SIG-M5 (cell line): ENCODE measurements around the gene KIAA1191.

Source experiments
- DNase-seq: peaks from one replicate; lab custom pipeline; 2025; lab: John Stamatoyannopoulos, UW

KIAA1191 gene

GRCh38 chr5:176365351-176366231 is 4.0 kb upstream of the KIAA1191 start, which contains the start of gene ARL10:
Gene ARL10, plus strand, starts transcription at chr5:176365487. Its CDS starts 77 bp downstream, at chr5:176365564.
- no peak for DNase-seq

- no peak for DNase-seq
Measured at GRCh38 chr5:176364765-176365350, 3.3 kb upstream of the KIAA1191 start.

DNA sequence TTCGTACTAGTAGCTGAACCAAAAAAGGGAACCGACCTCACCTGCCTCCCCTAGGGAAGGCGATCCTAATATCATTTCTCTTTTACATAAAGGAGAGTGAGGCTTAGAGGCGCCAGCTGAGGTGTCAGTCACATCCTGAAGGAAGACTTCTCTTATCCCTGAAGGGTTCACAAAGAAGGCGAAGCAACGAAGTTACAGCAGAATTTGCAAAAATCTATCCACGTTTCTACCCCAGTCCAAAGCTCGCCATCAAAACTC is 598 bp upstream of the KIAA1191 start:
- DNase-seq = no peak

- no peak for DNase-seq
Measured at GRCh38 chr5:176360894-176361436, 599 bp downstream of the KIAA1191 start.

GRCh38 chr5:176359658-176360057 is 1.9 kb downstream of the KIAA1191 start:
- no peak for DNase-seq

GRCh38 chr5:176356179-176356566 is 5.4 kb downstream of the KIAA1191 start:
- DNase-seq = no peak

- no peak for DNase-seq
Measured at GRCh38 chr5:176355400-176356178, 6.0 kb downstream of the KIAA1191 start.

DNA sequence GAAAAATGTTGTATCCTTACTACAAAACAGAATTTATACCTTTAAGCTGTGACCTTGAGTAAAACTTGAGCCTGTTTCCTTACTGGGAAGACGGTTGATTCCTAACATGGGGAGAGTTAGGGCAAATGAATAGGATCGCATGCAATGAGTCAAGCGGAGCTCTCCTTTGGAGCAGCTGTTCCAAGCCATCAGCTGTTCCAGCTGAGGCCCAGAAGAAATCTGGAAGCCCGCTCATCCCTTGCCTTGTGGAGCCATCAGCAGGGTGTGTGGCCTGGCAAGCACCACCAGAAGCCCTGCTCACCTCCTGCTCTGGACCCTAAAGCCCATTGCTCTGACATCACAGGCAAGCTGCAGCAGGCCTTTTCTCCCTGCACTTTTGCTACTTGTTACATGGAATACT is 8.0 kb downstream of the KIAA1191 start:
- DNase-seq = no peak

DNA sequence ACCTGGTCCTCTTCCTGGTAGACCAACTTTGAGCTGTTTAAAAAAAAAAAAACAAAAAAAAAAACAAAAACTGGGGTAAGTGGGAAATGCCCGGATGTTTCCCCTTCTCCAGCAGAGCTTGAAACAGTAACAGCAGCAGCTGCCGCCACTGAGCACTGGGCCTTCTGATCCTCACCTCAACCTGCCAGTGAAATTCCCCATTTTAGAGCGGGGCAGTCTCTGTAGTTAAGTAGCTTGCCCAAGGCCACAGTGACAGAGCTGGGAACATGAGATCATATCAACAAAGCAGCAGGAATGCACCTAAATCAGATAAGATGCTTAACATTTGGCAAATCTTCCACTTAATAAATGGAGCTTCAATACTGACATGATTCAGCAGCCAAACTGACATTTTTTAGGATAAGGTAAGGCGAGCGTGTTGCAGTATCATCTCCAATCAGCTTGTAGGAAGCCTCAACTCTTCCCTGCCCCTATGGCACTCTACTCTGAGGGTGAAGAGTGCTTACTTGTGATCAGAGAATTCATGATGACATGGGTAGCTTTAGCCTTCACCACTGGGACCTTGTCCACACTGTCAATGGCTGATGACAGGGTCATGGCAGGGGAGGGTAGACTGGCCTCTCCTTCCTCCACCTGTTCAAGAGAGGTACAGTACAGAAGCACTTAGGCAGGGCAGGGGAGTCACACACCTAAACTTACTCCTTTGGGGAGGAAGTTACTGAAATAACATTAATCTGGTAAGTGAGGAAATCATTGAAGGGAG is 9.3 kb downstream of the KIAA1191 start:
- no peak for DNase-seq

- no peak for DNase-seq
Measured at GRCh38 chr5:176350416-176350815, 11.1 kb downstream of the KIAA1191 start.

DNA sequence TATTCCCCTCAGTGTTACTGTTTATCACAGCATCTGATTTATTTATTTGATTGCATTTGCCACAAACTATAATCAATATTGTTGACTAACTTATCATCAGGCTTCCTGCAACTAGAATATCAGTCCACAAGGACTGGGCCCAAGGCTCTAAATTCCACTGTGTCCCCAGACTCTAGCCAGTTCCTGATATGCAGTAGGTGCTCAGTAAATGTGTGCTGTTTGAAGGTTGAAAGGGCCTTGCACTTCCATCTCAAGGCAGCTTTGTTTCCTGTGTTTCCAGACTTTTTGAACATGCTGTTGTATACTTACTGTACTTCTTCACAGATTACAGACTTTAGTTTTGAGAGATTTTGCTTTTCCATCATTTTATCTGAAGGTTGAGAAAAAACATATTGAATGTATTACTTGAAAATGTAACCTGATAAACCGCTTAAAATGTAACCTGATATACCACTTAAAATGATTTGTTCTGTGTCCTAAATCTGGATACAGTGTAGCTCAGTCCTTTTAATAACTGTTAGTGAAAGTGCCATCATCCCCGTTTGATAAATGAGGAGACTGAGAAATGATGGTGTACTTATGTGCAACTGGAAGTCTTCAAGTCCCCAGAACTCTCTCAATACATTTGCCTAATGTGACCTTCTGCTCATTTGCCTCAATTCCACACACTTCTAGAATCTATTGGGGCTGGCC is 18.7 kb downstream of the KIAA1191 start:
- DNase-seq = no peak

DNA sequence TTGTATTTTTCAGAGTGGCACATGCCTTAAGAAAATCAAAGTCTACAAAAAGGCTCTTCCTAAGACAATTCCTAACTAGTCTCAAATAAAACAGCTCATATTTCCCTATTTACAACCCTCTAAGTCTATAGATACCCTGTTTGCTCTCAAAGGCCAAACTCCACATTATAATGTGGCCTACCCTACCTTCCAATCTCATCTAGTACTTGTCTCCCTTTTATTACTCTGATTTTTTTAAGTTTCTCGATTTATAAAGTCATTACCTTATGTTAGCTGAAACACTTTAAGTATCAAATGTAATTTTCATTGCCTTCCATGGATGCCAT is 19.4 kb downstream of the KIAA1191 start:
- DNase-seq = no peak

DNA sequence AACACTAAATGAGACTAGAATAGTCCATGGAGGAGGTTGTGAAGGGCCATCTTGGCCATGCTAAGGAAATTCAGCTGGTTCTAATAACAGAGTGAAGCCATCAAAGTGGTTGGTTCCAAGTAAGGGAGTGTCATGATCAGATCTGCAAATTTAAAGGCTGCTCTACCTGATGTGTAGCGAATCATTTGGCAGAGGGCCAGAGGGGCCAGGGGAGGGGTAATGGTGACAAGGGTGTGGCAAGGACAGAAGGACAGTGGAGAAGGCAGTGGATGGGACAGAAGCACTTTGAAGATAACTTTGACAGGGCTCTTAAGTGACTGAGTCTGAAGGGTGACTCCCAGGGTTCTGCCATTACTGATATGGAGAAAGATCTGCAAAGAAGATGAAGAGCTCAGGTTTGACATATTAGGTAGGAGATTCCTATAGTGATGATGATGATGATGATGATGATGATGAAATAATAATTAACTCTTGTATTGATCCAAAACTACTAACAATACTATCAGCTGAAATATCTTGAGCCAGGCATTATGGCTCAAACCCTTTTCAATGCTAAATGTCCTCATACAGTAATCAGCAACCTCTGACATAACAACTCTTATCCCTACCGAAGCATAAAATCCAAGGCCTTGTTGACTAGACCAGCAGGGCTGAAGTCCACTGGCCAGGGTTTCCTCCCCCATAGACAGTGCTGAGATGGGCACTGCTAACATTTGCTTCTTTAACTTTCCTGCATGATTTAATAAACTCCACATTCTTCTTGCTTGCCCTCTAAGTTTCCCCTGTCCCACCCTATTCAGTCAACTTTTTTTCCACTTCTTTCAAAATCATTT is 20.0 kb downstream of the KIAA1191 start:
- no peak for DNase-seq

DNA sequence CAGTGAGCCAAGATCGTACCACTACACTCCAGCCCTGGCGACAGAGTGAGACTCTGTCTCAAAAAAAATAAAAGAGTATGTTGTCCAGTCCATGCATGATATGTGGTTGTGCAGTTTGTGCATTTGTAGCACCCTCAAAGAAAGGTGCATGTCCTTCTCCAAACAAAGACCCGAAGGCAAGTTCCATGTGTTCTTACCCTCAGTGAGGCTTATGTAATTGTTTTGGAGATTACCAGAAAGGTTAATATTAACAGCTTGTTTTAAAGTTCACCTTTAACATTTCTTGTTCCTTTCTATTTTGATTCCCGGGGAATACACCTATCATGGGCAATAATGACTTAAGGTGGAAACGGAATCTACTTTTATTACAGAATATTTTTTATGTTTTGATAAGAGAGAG is 22.3 kb downstream of the KIAA1191 start:
- DNase-seq = no peak

GRCh38 chr5:176337913-176338312 is 23.7 kb downstream of the KIAA1191 start:
- no peak for DNase-seq

DNA sequence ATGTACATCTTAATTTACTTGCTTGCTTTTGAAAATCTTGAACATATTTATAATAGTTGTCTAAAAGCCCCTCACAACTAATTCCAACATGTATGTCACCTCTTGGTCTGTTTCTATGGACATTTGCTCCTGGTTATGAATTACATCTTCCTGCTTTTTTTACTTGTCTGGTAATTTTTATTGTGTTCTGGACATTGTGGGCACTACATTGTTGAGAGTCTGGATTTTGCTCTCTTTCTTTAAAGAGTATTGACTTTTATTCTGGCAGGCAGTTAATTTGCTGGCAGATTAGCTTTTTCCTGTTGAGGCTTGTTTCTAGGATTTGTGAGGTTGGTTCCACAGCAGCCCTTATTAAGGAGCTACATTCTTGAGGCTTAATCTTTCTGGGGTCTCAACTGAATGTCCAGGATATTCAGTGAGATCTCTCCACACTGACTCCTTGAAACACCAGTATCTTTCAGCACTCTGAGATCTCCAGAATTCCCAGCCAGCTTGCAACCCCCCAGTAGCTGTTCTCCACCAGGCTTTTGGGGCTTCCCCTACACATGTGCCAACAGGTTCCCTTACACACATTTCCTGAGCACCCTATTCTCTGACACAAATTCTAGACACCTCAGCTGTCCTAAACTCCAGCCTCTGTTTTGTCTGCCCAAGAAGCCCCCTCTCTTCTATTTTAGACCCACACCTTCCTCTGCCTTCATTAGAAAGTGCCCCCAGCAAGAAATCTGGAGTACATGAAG is 27.4 kb downstream of the KIAA1191 start:
- no peak for DNase-seq

DNA sequence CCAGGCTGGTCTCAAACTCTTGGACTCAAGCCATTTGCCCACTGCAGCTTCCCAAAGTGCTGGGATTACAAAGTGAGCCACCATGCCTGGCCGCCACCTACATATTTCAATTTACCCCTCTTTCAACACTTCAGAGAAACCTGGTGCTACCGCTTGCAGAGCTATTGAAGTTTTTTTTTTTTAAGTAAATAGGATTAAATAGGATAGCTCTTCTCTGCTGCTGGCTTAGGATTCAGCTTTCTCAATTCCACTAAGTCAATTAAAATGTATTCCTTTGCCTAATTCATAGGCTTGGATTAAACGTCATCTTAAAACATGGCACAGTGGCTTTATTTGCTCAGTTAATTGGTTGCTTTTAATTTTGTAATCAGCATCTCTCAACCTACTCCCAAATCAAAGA is 41.0 kb downstream of the KIAA1191 start:
- no peak for DNase-seq

GRCh38 chr5:176319827-176320554 is 41.6 kb downstream of the KIAA1191 start:
- no peak for DNase-seq
